ENCODE measurements around the gene UBASH3A. TPM values are rescaled to one million over a fixed set of nuclear protein-coding genes. Genes with fewer than 3 reads are reported as not detected.

Gene UBASH3A
- total RNA-seq, 1 donor from 2014 or later = 65.7 TPM

GRCh38 chr21:42366292-42367010 lies 37.3 kb upstream of the UBASH3A start, which contains the start of gene TFF1:
TFF1 (minus strand) TSS chr21:42366535; CDS start chr21:42366495, 40 bp downstream.
- Mint-ChIP-seq H3K27me3 (peaks cover 9% of the 10 kb centered on the region), H3K4me3 (no peak within 1 kb of the TSS), H3K36me3 (ENCODE audit: low read depth) (peaks cover 5% of the 10 kb centered on the region), H3K4me1 (peaks cover 9% of the 10 kb centered on the region), H3K27ac (no peak within 1 kb of the TSS), H3K9me3 (no peaks in the 10 kb centered on the region)
- intact Hi-C loops (cut with micrococcal nuclease) = no loop called here
- DNase-seq = no peak

GRCh38 chr21:42367367-42368165 lies 36.1 kb upstream of the UBASH3A start:
- H3K27me3 Mint-ChIP-seq = peaks cover 5% of the 10 kb centered on the region
- peaks cover 15% of the 10 kb centered on the region for H3K4me1 Mint-ChIP-seq
- H3K27ac Mint-ChIP-seq = no peak overlapping the region
- no peaks in the 10 kb centered on the region for H3K9me3 Mint-ChIP-seq
- H3K4me3 Mint-ChIP-seq = no peak overlapping the region
- DNase-seq = no peak
- H3K36me3 Mint-ChIP-seq (ENCODE audit: low read depth) = peaks cover 8% of the 10 kb centered on the region
- intact Hi-C loops (cut with micrococcal nuclease) = no loop called here

- Mint-ChIP-seq H3K4me3 (no peak overlapping the region), H3K36me3 (ENCODE audit: low read depth) (peaks cover 11% of the 10 kb centered on the region), H3K27ac (no peak overlapping the region), H3K27me3 (no peaks in the 10 kb centered on the region), H3K9me3 (no peaks in the 10 kb centered on the region), H3K4me1 (peaks cover 27% of the 10 kb centered on the region)
- intact Hi-C loops (cut with micrococcal nuclease) = loop anchor here (5.0 kb wide), 1 partner anchor 37 kb away; no protein-coding TSS in a partner anchor
- DNase-seq = no peak
Measured at GRCh38 chr21:42369821-42370220, 33.9 kb upstream of the UBASH3A start.

GRCh38 chr21:42370894-42371654 lies 32.6 kb upstream of the UBASH3A start:
- intact Hi-C loops (cut with micrococcal nuclease) = loop anchor here (5.0 kb wide), 1 partner anchor 36 kb away; no protein-coding TSS in a partner anchor
- H3K4me3 Mint-ChIP-seq = peak overlapping the region; percentile 4
- no peaks in the 10 kb centered on the region for H3K27me3 Mint-ChIP-seq
- no peak overlapping the region for H3K27ac Mint-ChIP-seq
- H3K9me3 Mint-ChIP-seq = no peaks in the 10 kb centered on the region
- no peak for DNase-seq
- H3K36me3 Mint-ChIP-seq (ENCODE audit: low read depth) = peaks cover 13% of the 10 kb centered on the region
- peaks cover 29% of the 10 kb centered on the region for H3K4me1 Mint-ChIP-seq

- intact Hi-C loops (cut with micrococcal nuclease) = loop anchor here (5.0 kb wide), 1 partner anchor 34 kb away; no protein-coding TSS in a partner anchor
- H3K9me3 Mint-ChIP-seq = no peaks in the 10 kb centered on the region
- peaks cover 25% of the 10 kb centered on the region for H3K4me1 Mint-ChIP-seq
- no peaks in the 10 kb centered on the region for H3K27me3 Mint-ChIP-seq
- H3K27ac Mint-ChIP-seq = peak overlapping the region; percentile 88
- H3K4me3 Mint-ChIP-seq = peak overlapping the region; percentile 53
- peaks cover 16% of the 10 kb centered on the region for H3K36me3 Mint-ChIP-seq (ENCODE audit: low read depth)
- DNase-seq = peak; percentile 68
Measured at GRCh38 chr21:42373196-42373907, 30.4 kb upstream of the UBASH3A start.

GRCh38 chr21:42373908-42374455 lies 29.7 kb upstream of the UBASH3A start:
- peak overlapping the region; percentile 88 for H3K27ac Mint-ChIP-seq
- H3K36me3 Mint-ChIP-seq (ENCODE audit: low read depth) = peaks cover 15% of the 10 kb centered on the region
- no peaks in the 10 kb centered on the region for H3K9me3 Mint-ChIP-seq
- no peak for DNase-seq
- H3K27me3 Mint-ChIP-seq = no peaks in the 10 kb centered on the region
- intact Hi-C loops (cut with micrococcal nuclease) = loop anchor here (5.0 kb wide), 1 partner anchor 33 kb away; no protein-coding TSS in a partner anchor
- H3K4me3 Mint-ChIP-seq = no peak overlapping the region
- H3K4me1 Mint-ChIP-seq = peaks cover 25% of the 10 kb centered on the region

GRCh38 chr21:42374457-42374856 lies 29.2 kb upstream of the UBASH3A start:
- H3K27ac Mint-ChIP-seq = peak overlapping the region; percentile 88
- no peaks in the 10 kb centered on the region for H3K27me3 Mint-ChIP-seq
- H3K4me3 Mint-ChIP-seq = peak overlapping the region; percentile 16

GRCh38 chr21:42374864-42375499 lies 28.7 kb upstream of the UBASH3A start:
- Mint-ChIP-seq H3K36me3 (ENCODE audit: low read depth) (peaks cover 16% of the 10 kb centered on the region), H3K27ac (peak overlapping the region; percentile 81), H3K9me3 (no peaks in the 10 kb centered on the region), H3K4me1 (peaks cover 24% of the 10 kb centered on the region), H3K4me3 (peak overlapping the region; percentile 48), H3K27me3 (no peaks in the 10 kb centered on the region)
- no peak for DNase-seq
- intact Hi-C loops (cut with micrococcal nuclease) = loop anchor here (5.0 kb wide), 1 partner anchor 32 kb away; no protein-coding TSS in a partner anchor

More at GRCh38 chr21:42374457-42374856, 29.2 kb upstream of the UBASH3A start:
- intact Hi-C loops (cut with micrococcal nuclease) = loop anchor here (5.0 kb wide), 1 partner anchor 33 kb away; no protein-coding TSS in a partner anchor
- Mint-ChIP-seq H3K36me3 (ENCODE audit: low read depth) (peaks cover 14% of the 10 kb centered on the region), H3K4me1 (peaks cover 23% of the 10 kb centered on the region), H3K9me3 (no peaks in the 10 kb centered on the region)
- no peak for DNase-seq

- H3K36me3 Mint-ChIP-seq (ENCODE audit: low read depth) = peaks cover 20% of the 10 kb centered on the region
Measured at GRCh38 chr21:42375506-42375905, 28.2 kb upstream of the UBASH3A start.

GRCh38 chr21:42375966-42376337 lies 27.8 kb upstream of the UBASH3A start:
- no peak overlapping the region for H3K4me3 Mint-ChIP-seq
- H3K27me3 Mint-ChIP-seq = no peaks in the 10 kb centered on the region
- H3K36me3 Mint-ChIP-seq (ENCODE audit: low read depth) = peaks cover 24% of the 10 kb centered on the region
- peaks cover 24% of the 10 kb centered on the region for H3K4me1 Mint-ChIP-seq
- no peak for DNase-seq
- no peaks in the 10 kb centered on the region for H3K9me3 Mint-ChIP-seq
- H3K27ac Mint-ChIP-seq = no peak overlapping the region
- intact Hi-C loops (cut with micrococcal nuclease) = no loop called here

More at GRCh38 chr21:42375506-42375905, 28.2 kb upstream of the UBASH3A start:
- H3K27ac Mint-ChIP-seq = peak overlapping the region; percentile 79
- no peaks in the 10 kb centered on the region for H3K27me3 Mint-ChIP-seq
- H3K9me3 Mint-ChIP-seq = no peaks in the 10 kb centered on the region
- H3K4me3 Mint-ChIP-seq = peak overlapping the region; percentile 48
- no peak for DNase-seq
- intact Hi-C loops (cut with micrococcal nuclease) = no loop called here
- H3K4me1 Mint-ChIP-seq = peaks cover 24% of the 10 kb centered on the region

- peaks cover 24% of the 10 kb centered on the region for H3K36me3 Mint-ChIP-seq (ENCODE audit: low read depth)
- H3K4me3 Mint-ChIP-seq = no peak overlapping the region
- no peak overlapping the region for H3K27ac Mint-ChIP-seq
- H3K9me3 Mint-ChIP-seq = peaks cover under 1% of the 10 kb centered on the region
- no peaks in the 10 kb centered on the region for H3K27me3 Mint-ChIP-seq
- H3K4me1 Mint-ChIP-seq = peaks cover 22% of the 10 kb centered on the region
- intact Hi-C loops (cut with micrococcal nuclease) = no loop called here
- no peak for DNase-seq
Measured at GRCh38 chr21:42376338-42376982, 27.2 kb upstream of the UBASH3A start.

All from activated CD4-positive, alpha-beta T cell treated with anti-CD3 and anti-CD28 coated beads, Interleukin-2, amount 10 ng/mL, durations not matched to agents 24 days and 14 days (primary cell).